Astrocyte of the cerebellum (primary cell): ENCODE data around the gene SANBR.

Experiments used
- DNase-seq: peaks from one replicate; pipeline ENCODE4 v3.0.0-alpha.2; 2011; ENCODE audit warnings: low read depth
- H3K4me3 ChIP-seq: 2 replicates; pipeline ENCODE4 v1.5.1; 2011; ENCODE audit warnings: mild to moderate bottlenecking, low read depth, low read length, moderate library complexity
- in situ Hi-C: cut with HindIII; loops from 2 replicates; pipeline ENCODE4 v1.10.0; 2017; ENCODE audit warnings: low sequenced_read_pairs
- TF ChIP-seq, protein P1 (sequence below): IDR thresholded peaks from 2 replicates; pipeline ENCODE4 v1.5.1; 2012; ENCODE audit warnings: low read length, low read depth, moderate library complexity, mild to moderate bottlenecking; ENCODE audit errors: missing control alignments

The SANBR gene

DNA sequence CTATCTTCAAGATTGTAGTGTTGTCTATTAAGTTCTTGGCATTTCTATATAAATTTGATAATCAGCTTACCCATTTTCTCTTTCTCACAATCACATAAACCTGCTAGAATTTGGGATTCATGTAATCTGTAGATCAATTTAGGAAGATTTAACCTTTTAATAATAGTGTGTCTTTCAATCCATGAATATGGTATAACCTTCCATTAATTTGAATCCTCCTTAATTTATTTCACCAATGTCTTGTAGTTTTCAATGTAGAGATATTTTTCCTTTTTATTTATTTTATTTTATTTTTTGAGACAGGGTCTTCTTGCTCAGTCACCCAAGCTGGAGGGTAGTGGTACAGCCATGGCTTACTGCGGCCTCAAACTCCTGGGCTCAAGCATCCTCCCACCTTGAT is 20.2 kb downstream of the SANBR start:
- H3K4me3 ChIP-seq = no peak overlapping the region
- in situ Hi-C loops = no loop called here
- TF ChIP-seq, protein P1, sequence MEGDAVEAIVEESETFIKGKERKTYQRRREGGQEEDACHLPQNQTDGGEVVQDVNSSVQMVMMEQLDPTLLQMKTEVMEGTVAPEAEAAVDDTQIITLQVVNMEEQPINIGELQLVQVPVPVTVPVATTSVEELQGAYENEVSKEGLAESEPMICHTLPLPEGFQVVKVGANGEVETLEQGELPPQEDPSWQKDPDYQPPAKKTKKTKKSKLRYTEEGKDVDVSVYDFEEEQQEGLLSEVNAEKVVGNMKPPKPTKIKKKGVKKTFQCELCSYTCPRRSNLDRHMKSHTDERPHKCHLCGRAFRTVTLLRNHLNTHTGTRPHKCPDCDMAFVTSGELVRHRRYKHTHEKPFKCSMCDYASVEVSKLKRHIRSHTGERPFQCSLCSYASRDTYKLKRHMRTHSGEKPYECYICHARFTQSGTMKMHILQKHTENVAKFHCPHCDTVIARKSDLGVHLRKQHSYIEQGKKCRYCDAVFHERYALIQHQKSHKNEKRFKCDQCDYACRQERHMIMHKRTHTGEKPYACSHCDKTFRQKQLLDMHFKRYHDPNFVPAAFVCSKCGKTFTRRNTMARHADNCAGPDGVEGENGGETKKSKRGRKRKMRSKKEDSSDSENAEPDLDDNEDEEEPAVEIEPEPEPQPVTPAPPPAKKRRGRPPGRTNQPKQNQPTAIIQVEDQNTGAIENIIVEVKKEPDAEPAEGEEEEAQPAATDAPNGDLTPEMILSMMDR = no peak
- DNase-seq = no peak

DNA sequence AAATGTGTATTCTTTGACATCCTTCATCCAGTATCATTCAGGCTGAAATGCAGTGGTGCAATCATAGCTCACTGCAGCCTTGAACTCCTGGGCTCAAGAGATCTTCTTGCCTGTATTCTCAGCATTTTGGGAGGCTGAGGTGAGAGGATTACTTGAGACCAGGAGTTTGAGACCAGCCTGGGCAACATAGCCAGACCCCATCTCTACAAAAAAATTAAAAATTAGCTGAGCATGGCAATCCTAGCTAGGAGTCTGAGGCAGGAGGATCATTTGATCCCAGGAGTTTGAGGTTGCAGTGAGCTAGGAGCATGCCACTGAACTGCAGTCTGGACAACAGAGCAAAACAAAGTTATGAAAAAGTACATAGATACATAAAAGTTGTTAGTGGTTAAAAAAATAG is 24.1 kb downstream of the SANBR start:
- in situ Hi-C loops = no loop called here
- no peak for DNase-seq
- no peak overlapping the region for H3K4me3 ChIP-seq
- TF ChIP-seq, protein P1 = no peak

DNA sequence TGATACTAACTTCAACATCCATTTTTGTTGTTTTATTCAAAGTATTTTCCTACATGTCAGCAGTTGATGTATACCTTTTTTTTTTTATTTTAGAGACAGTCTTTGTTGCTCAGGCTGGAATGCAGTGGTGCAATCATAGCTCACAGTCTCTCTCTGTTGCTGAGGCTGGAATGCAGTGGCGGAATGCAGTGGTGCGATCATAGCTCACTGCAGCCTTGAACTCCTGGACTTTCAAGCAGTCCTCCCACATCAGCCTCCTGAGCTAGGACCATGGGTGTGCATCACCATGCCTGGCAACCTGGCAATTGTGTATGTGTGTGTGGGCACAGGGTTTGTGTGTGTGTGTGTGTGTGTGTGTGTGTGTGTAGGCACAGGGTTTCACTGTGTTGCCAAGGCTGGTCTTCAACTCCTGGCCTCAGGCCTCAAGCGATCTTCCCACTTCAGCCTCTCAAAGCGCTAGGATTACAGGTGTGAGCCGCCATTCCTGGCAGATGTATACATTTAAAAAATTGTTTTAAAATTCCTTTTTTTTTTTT is 24.8 kb downstream of the SANBR start:
- in situ Hi-C loops = no loop called here
- TF ChIP-seq, protein P1 = no peak
- no peak for DNase-seq
- H3K4me3 ChIP-seq = no peak overlapping the region

DNA sequence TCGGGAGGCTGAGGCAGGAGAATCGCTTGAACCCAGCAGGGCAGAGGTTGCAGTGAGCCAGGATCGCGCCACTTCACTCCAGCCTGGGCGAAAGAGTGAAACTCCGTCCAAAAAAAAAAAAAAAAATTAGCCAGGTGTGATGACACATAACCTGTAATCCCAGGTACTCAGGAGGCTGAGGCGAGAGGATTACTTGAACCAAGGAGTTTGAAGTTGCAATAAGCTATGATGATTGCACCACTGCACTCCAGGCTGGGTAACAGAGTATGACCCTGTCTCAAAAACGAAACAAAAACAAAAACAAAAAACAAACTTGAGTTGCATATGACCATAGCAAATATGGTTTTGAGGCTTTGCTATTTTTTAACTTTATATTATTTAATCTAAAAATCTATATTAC is 25.8 kb downstream of the SANBR start:
- DNase-seq = no peak
- H3K4me3 ChIP-seq = no peak overlapping the region
- in situ Hi-C loops = no loop called here
- TF ChIP-seq, protein P1 = no peak

DNA sequence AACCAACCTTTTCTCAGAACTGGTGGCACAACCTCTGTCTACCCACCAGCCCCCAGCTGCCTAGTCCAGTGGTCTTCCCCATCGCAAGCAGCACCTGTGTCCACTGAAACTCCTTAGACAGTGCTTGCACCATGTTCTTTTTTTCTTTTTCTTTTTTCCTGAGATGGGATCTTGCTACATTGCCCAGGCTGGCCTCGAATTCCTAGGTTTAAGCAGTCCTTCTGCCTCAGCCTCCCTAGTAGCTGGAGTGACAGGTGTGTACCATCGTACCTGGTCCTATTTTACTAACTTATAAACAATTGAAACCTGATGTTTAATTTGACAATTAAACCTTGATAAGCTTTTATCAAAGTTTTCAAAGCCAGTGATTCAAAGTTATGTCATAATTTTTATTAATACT is 30.8 kb downstream of the SANBR start:
- TF ChIP-seq, protein P1 = no peak
- in situ Hi-C loops = no loop called here
- no peak overlapping the region for H3K4me3 ChIP-seq
- DNase-seq = no peak

DNA sequence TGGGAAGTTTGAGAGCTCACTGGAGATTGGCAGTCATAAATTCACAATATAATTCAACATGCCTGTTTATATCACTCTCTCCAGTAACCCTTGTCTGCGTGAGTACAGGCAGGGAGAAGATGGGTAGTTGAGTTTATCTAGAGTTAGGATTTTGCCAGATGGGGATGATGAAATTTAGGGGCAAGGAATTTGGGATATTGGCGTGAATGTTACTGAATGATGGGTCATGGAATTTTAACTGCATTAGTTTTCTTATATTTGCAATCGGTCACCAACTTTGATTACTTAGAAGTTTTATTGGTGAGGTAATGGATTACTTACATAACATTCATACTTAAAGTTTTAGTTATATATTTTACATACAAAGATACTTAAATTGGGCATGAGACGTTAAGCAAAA is 35.1 kb downstream of the SANBR start:
- TF ChIP-seq, protein P1 = no peak
- no peak for DNase-seq
- in situ Hi-C loops = no loop called here

DNA sequence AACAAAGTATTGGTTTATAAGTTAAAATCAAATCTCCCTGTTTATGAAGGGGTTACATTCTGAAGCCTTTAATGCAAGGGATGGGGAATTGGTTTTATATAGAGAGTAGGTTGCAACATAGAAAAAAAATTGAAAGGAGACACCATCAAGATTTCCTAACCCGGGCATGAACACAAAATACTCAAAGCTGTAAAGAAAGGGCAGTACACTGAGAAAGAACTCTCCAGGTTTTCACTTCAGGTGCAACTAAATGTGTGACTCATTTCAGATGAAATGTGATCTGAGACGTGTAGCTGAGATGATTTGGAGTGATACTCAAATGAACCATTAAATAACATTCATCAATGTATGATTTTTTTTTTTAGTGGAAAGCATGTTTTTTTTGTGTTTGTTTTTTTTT is 43.6 kb downstream of the SANBR start:
- in situ Hi-C loops = no loop called here
- TF ChIP-seq, protein P1 = no peak
- no peak for DNase-seq
- no peak overlapping the region for H3K4me3 ChIP-seq

More for the DNA sequence above, 35.1 kb downstream of the SANBR start:
- no peak overlapping the region for H3K4me3 ChIP-seq
